ENCODE measurements around the gene GKAP1.
"Not testable (repeated sequence)": the region's sequence is repeated elsewhere in the genome, so short reads cannot be mapped to it uniquely, and the experiment has no call there.

The GKAP1 gene

DNA sequence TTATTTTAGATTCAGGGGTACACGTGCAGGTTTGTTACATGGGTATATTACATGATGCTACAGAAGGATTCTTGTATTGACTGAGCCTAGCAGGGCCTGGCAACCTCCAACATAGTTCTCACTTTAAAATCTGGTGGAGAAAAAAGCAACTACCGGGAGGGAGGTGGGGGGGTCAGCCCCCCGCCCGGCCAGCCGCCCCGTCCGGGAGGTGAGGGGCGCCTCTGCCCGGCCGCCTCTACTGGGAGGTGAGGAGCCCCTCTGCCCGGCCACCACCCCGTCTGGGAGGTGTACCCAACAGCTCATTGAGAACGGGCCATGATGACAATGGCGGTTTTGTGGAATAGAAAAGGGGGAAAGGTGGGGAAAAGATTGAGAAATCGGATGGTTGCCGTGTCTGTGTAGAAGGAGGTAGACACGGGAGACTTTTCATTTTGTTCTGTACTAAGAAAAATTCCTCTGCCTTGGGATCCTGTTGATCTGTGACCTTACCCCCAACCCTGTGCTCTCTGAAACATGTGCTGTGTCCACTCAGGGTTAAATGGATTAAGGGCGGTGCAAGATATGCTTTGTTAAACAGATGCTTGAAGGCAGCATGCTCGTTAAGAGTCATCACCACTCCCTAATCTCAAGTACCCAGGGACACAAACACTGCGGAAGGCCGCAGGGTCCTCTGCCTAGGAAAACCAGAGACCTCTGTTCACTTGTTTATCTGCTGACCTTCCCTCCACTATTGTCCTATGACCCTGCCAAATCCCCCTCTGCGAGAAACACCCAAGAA is 88.8 kb downstream of the GKAP1 start:
- DNase-seq (ENCODE audit: low spot score): not testable (repeated sequence)

DNA sequence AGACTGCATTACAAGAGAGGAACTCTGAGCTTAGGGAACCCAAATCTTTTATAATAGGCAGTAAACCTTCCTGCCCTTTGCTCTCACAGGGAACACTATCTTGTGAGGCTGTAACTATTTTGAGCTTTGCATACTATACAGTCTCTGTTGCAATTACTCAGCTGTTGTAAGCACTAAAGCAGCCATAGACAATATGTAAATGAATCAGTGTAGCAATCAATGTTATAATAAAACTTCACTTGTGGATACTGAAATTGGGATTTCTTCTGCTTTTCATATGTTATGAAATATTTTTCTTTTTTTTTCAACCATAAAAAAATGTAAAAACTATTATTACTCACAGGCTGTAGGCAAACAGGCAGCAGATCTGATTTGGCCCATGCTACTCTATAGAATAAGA is 93.1 kb downstream of the GKAP1 start:
- DNase-seq (ENCODE audit: low spot score): no peak

DNA sequence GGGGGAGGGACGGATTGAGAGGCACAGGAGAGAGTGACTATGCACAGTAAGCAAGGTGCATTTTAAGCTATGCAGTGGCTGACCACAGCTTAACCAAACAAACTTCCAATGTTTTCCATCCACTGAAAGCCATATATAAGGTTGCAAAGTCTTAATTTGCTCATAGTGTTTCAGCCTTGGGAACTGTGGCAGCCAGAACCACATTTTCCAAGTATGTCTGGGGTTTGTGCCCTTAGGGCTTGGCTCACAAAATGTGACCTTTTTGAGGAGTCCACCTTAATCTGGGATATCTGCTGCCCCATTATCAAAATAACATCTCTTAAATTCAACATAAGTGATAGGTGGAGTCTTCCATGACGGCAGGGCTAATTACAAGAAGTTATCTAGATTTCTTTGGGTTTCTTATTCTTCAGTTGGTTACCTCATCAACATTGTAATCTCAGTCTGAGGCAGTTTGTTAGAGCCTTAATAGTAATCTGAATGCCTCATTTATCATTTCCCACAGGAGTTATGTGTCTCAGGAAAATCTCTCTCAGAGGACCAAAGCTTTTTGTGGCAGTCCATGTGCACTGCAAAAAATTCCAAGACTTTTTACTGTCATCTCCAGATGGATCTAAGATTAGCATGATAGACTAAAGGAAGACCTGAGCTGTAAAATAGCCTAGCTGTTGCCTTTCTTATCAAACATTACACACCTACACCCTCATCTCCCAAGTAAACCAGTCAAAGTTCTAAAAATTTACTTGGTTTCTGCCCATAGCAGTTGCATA is 94.7 kb downstream of the GKAP1 start:
- no peak for DNase-seq (ENCODE audit: low spot score)

GRCh38 chr9:83721509-83721908 is 96.1 kb downstream of the GKAP1 start:
- no peak for DNase-seq (ENCODE audit: low spot score)

DNA sequence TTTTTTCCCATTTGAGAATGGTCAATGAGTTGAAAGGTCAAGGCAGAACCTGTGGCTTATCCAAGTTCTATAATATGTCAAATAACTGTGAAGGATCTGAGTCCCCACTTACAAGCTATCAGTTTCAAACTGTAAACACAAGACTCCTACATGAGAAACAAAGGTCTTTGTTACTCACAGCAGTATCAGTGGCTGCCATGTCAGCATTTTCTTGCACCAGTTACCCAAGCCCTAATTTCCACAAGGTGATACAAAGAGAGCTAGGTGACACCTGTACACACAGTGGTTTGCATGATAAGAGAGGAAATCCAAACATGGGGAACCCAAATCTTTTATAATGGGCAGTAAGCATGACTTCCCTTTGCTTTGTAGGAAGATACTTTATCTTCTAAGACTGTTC is 101.8 kb downstream of the GKAP1 start:
- DNase-seq (ENCODE audit: low spot score): no peak

- no peak for DNase-seq (ENCODE audit: low spot score)
Observed at GRCh38 chr9:83715221-83715620, 102.3 kb downstream of the GKAP1 start.

DNA sequence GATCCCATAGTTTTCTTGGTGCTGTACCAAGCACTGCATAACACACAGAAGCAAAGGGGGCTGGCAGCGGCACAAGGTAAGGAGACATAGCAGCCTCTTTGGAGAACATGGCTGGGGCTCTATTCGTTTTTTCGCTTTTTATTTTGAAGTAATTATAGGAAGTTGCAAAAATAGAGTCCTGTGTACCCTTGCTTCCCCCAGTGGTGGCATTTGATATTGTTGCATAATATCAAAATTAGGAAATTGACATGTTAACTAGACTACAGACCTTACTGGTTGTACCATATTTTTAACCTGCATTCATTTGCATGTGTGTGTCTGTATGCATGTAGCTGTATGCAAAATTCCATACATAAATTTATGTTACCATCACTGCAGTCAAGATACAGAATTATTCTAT is 103.2 kb downstream of the GKAP1 start:
- no peak for DNase-seq (ENCODE audit: low spot score)

DNA sequence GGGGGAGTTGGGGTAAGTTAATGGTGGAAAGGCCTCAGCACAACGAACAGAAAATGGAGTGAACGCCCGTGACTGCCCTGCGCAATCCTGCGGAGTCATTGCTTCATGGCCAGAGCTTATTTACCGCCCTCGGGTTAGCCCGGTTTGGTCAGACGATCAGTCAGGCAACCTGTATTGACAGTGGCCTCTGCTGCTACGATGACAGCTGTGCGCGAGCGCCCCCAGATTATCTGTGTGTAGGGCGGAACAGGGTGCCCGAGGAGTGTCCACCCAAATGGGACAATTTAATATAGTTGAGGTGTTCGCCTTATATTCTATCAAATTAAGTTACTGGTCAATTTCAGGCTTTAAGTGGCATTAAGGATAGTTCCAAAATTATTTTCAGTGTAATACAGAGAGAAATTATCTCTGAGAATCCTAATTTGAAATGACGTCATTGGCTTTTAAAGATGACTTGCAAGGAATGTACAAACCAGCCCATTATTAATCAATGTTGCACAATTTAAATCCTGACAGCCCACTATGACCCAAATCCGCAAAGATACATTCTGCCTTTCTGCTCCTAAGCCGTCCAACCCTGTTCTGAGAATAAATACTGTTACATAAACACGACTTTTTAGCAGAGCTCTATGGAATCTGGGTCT is 108.9 kb downstream of the GKAP1 start:
- DNase-seq (ENCODE audit: low spot score): peak; percentile 60

DNA sequence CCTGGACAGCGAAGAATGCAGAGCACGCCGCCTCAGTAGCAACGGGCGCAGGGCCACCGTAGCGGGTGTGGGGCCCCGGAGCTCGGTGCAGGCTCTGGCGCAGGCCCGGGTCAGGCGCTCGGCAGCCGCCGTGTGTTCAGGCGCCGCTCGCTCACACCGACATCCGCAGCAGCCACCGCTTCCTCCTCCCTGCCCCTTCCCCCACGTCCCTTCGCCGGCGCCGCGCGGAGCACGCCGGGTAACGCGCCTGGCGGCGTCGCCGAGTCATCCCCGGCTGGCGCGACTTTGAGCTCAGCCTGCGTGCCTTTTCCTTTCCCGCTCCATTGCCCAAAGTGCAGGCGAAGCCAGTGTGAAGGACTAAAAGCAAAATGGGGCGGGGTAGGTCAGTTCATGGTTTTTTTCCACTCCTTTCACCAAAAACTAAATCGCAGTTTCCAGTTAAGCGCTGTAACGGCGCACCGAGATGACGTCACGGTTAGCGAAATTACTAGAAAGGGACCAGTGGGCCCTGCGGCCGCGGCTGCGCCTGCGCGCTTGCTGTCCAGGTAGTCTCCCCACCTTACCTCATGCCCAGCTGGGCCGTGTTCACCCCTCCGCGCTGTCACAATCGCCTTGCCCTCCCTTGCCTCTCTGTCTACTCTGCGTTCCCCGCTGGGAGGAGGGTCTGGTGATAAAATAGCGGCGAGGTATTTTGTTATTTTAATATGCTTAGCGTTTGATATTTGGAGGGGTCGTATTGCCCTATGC is 109.6 kb downstream of the GKAP1 start, which contains the start of gene UBQLN1:
TSS of gene UBQLN1 (minus strand) at position 191 of the 747 bp plus-strand sequence. CDS start 279 bp downstream, outside the sequence.
- DNase-seq (ENCODE audit: low spot score): peak; percentile 95

DNA sequence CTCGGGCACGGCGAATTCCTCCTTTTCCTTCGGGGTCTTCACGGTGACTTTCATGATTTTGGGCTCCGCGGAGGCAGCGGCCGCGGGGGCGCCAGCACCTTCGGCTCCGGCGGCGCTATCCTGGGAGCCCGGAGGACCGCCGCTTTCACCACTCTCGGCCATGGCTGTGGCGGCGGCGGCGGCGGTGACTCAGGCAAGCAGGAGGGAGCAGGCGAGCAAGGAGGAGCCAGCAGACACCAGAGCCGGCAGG is 110.1 kb downstream of the GKAP1 start:
- no peak for DNase-seq (ENCODE audit: low spot score)

GRCh38 chr9:83706676-83707517 is 110.7 kb downstream of the GKAP1 start:
- DNase-seq (ENCODE audit: low spot score): peak; percentile 21

- DNase-seq (ENCODE audit: low spot score): not testable (repeated sequence)
Observed at GRCh38 chr9:83705219-83705651, 112.3 kb downstream of the GKAP1 start.

GRCh38 chr9:83701769-83702168 is 115.8 kb downstream of the GKAP1 start:
- DNase-seq (ENCODE audit: low spot score): no peak

DNA sequence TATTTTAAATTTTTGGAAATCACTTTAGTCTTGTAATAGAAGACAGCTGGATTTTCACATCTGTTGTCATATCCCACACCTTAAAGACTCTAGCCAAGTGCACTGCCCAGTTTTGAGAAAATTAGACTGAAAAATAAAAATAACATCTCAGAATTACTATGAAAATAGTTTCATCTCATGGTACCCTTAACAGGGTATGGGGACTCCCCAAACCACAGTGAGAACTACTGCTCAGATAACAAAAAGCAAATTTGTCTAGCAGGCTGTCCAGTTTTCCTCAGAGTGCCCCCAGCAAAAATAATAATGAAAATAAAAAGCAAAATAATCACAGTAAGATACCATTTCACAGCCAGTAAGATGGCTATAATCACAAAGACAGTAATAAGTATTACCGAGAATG is 116.3 kb downstream of the GKAP1 start:
- DNase-seq (ENCODE audit: low spot score): no peak

- no peak for DNase-seq (ENCODE audit: low spot score)
Observed at GRCh38 chr9:83699615-83700014, 118.0 kb downstream of the GKAP1 start.

GRCh38 chr9:83698976-83699585 is 118.5 kb downstream of the GKAP1 start:
- DNase-seq (ENCODE audit: low spot score): no peak

DNA sequence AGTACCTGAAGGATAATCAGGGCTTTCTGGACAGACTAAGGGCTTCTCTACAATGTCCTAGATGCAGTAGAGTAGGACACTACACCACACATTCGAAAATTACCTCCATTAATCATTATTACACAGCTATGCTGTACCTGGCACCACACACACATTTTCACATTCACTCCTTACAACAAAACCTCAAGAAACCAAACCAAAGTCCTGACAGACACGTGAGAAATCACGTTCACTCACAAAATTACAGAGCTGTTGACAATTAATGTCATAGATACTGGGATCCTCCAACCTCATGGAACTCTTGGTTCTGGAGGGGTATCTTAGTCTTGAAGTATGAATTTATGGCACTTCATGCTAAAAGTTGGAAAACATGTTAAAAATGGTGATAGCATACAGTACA is 126.1 kb downstream of the GKAP1 start:
- no peak for DNase-seq (ENCODE audit: low spot score)

All from HuH-7 (cell line).